Measurements from ENCODE around the gene KIAA1614. TPM values are rescaled to one million over a fixed set of nuclear protein-coding genes. Genes with fewer than 3 reads are reported as not detected.

The KIAA1614 gene
- total and polyA plus RNA-seq, 7 experiments from 2014 or later, result 0.03 to 0.31 (median 0.14) TPM; not detected in 1

- Mint-ChIP-seq H3K36me3 (no peaks in the 10 kb centered on the region), H3K9me3 (no peaks in the 10 kb centered on the region), H3K27me3 (peaks cover 0 to 5% (median 0%) of the 10 kb centered on the region in 5 donors), H3K4me3 (no peak overlapping the region), H3K27ac (peak overlapping the region in 1 of 9 donors; percentile 13), H3K4me1 (peaks cover 0 to 10% (median 0%) of the 10 kb centered on the region in 7 donors)
- H3K4me3 ChIP-seq (ENCODE audit: low read length), result no peak overlapping the region
- ATAC-seq (no peak), DNase-seq (no peak)
- no peaks in the 10 kb centered on the region for H3K36me3 ChIP-seq (ENCODE audit: control insufficient read depth in 2 of 3, insufficient read depth in 3 of 3, low read length in 3 of 3)
- ChIA-PET CTCF (no interaction called here), POLR2A (no interaction called here)
- no peaks in the 10 kb centered on the region for H3K27me3 ChIP-seq (ENCODE audit: control insufficient read depth in 2 of 2, insufficient read depth in 2 of 2, low read length in 2 of 2)
- no peaks in the 10 kb centered on the region for H3K9me3 ChIP-seq (ENCODE audit: control insufficient read depth in 2 of 3, low read length in 3 of 3)
- no peaks in the 10 kb centered on the region for H3K4me1 ChIP-seq (ENCODE audit: control insufficient read depth in 2 of 2, insufficient read depth in 2 of 2, low read length in 2 of 2)
- H3K27ac ChIP-seq (ENCODE audit: low read depth, low read length), result no peak overlapping the region
- intact Hi-C loops (cut with micrococcal nuclease), result no loop called here
Observed at GRCh38 chr1:180928331-180929230, 15.9 kb downstream of the KIAA1614 start.

DNA sequence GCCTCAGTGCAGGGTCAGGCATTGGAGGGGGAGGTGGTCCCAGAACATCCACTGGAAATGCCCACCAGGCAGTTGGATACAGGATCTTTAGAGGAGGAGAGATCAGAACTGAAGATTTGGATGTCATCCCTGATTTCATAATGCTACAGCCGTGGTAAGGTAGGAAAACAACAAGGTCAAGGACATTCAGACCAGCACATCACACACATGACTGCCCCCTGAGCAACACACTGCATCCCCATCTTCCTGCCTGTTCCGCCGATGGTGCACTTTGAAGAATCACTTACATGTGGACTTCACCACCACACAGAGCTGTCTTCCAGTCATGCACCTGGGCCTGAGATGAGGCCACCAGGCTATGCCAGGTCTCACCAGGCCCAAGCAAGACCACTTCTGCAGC is 16.7 kb downstream of the KIAA1614 start:
- Mint-ChIP-seq H3K36me3 (no peaks in the 10 kb centered on the region), H3K27me3 (peaks cover 0 to under 1% (median 0%) of the 10 kb centered on the region in 5 donors), H3K27ac (no peak overlapping the region), H3K4me1 (peaks cover 0 to 10% (median 0%) of the 10 kb centered on the region in 7 donors), H3K9me3 (no peaks in the 10 kb centered on the region), H3K4me3 (no peak overlapping the region)
- POLR2A ChIA-PET, result no interaction called here
- no peaks in the 10 kb centered on the region for H3K9me3 ChIP-seq (ENCODE audit: control insufficient read depth in 2 of 3, low read length in 3 of 3)
- H3K4me3 ChIP-seq (ENCODE audit: low read length), result no peak overlapping the region
- ATAC-seq (no peak), DNase-seq (no peak)
- H3K27ac ChIP-seq (ENCODE audit: low read depth, low read length), result no peak overlapping the region
- CTCF ChIA-PET, result no interaction called here
- H3K4me1 ChIP-seq (ENCODE audit: control insufficient read depth in 2 of 2, insufficient read depth in 2 of 2, low read length in 2 of 2), result no peaks in the 10 kb centered on the region
- H3K36me3 ChIP-seq (ENCODE audit: control insufficient read depth in 2 of 3, insufficient read depth in 3 of 3, low read length in 3 of 3), result no peaks in the 10 kb centered on the region
- intact Hi-C loops (cut with micrococcal nuclease), result no loop called here
- no peaks in the 10 kb centered on the region for H3K27me3 ChIP-seq (ENCODE audit: control insufficient read depth in 2 of 2, insufficient read depth in 2 of 2, low read length in 2 of 2)

DNA sequence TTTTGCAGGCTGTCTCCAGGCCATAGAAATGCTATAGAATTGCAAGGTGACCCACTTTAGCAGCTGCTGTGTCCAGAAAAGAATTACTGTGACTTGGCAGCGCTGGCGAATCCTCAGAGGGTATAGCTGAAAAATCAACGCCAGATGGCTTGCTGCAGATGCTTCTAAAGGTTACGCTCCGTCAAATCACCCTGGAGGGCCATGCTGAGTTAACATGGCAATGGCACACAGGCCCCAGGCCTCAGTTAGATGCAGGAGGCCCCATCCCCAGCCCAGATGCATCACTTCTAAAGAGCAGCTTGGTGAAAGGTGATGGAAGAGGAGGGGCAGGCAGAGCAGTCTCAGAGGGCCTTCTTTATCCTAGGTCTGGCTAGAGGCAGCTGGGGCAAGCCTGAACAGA is 18.0 kb downstream of the KIAA1614 start:
- Histone ChIP-seq H3K27ac (ENCODE audit: low read depth, low read length) (no peak overlapping the region), H3K27me3 (ENCODE audit: control insufficient read depth in 2 of 2, insufficient read depth in 2 of 2, low read length in 2 of 2) (no peaks in the 10 kb centered on the region), H3K9me3 (ENCODE audit: control insufficient read depth in 2 of 3, low read length in 3 of 3) (no peaks in the 10 kb centered on the region), H3K36me3 (ENCODE audit: control insufficient read depth in 2 of 3, insufficient read depth in 3 of 3, low read length in 3 of 3) (no peaks in the 10 kb centered on the region), H3K4me1 (ENCODE audit: control insufficient read depth in 2 of 2, insufficient read depth in 2 of 2, low read length in 2 of 2) (no peaks in the 10 kb centered on the region), H3K4me3 (ENCODE audit: low read length) (no peak overlapping the region)
- ChIA-PET CTCF (no interaction called here), POLR2A (no interaction called here)
- no peaks in the 10 kb centered on the region for H3K36me3 Mint-ChIP-seq
- DNase-seq (no peak), ATAC-seq (no peak)
- H3K27ac Mint-ChIP-seq, result no peak overlapping the region
- intact Hi-C loops (cut with micrococcal nuclease), result no loop called here
- peaks cover 0 to 10% (median 4%) of the 10 kb centered on the region in 7 donors for H3K4me1 Mint-ChIP-seq
- peaks cover 0 to 4% (median 0%) of the 10 kb centered on the region in 5 donors for H3K27me3 Mint-ChIP-seq
- H3K9me3 Mint-ChIP-seq, result no peaks in the 10 kb centered on the region
- no peak overlapping the region for H3K4me3 Mint-ChIP-seq

GRCh38 chr1:180931529-180931928 is 18.8 kb downstream of the KIAA1614 start:
- Mint-ChIP-seq H3K36me3 (no peaks in the 10 kb centered on the region), H3K27me3 (peaks cover 0 to 4% (median 0%) of the 10 kb centered on the region in 5 donors), H3K4me3 (no peak overlapping the region), H3K9me3 (no peaks in the 10 kb centered on the region), H3K4me1 (peaks cover 0 to 6% (median 4%) of the 10 kb centered on the region in 7 donors), H3K27ac (no peak overlapping the region)
- intact Hi-C loops (cut with micrococcal nuclease), result no loop called here
- H3K27me3 ChIP-seq (ENCODE audit: control insufficient read depth in 2 of 2, insufficient read depth in 2 of 2, low read length in 2 of 2), result no peaks in the 10 kb centered on the region
- peak in 1 of 9 donors; percentile 0 for DNase-seq
- ChIA-PET POLR2A (no interaction called here), CTCF (no interaction called here)
- ATAC-seq, result no peak
- H3K9me3 ChIP-seq (ENCODE audit: control insufficient read depth in 2 of 3, low read length in 3 of 3), result no peaks in the 10 kb centered on the region
- no peak overlapping the region for H3K4me3 ChIP-seq (ENCODE audit: low read length)
- no peaks in the 10 kb centered on the region for H3K36me3 ChIP-seq (ENCODE audit: control insufficient read depth in 2 of 3, insufficient read depth in 3 of 3, low read length in 3 of 3)
- no peaks in the 10 kb centered on the region for H3K4me1 ChIP-seq (ENCODE audit: control insufficient read depth in 2 of 2, insufficient read depth in 2 of 2, low read length in 2 of 2)
- H3K27ac ChIP-seq (ENCODE audit: low read depth, low read length), result no peak overlapping the region

DNA sequence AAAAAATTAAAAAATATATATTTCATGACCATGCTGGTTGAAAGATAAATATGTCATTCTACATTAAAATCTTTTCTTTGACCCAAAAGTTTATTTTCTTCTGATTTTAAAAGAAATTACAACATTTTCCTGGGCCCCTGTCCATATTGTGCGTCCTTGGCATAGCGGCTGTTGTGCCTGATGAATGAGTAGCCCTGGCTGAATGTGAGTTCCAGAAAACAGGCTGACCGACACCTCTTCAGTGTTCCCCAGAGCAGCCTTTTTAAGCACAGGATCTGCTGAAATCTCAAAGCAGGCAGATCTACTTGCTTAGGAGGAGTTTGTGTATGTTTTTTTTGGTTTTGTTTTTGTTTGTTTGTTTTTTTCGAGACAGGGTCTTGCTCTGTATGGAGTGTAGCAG is 19.7 kb downstream of the KIAA1614 start:
- ATAC-seq (no peak), DNase-seq (no peak)
- CTCF ChIA-PET, result no interaction called here
- Histone ChIP-seq H3K9me3 (ENCODE audit: control insufficient read depth in 2 of 3, low read length in 3 of 3) (no peaks in the 10 kb centered on the region), H3K36me3 (ENCODE audit: control insufficient read depth in 2 of 3, insufficient read depth in 3 of 3, low read length in 3 of 3) (no peaks in the 10 kb centered on the region), H3K27ac (ENCODE audit: low read depth, low read length) (no peak overlapping the region), H3K27me3 (ENCODE audit: control insufficient read depth in 2 of 2, insufficient read depth in 2 of 2, low read length in 2 of 2) (no peaks in the 10 kb centered on the region), H3K4me3 (ENCODE audit: low read length) (no peak overlapping the region), H3K4me1 (ENCODE audit: control insufficient read depth in 2 of 2, insufficient read depth in 2 of 2, low read length in 2 of 2) (no peaks in the 10 kb centered on the region)
- H3K4me1 Mint-ChIP-seq, result peaks cover 0 to 5% (median 0%) of the 10 kb centered on the region in 7 donors
- peaks cover 0 to 4% (median 0%) of the 10 kb centered on the region in 5 donors for H3K27me3 Mint-ChIP-seq
- H3K4me3 Mint-ChIP-seq, result no peak overlapping the region
- no peak overlapping the region for H3K27ac Mint-ChIP-seq
- POLR2A ChIA-PET, result no interaction called here
- no peaks in the 10 kb centered on the region for H3K9me3 Mint-ChIP-seq
- intact Hi-C loops (cut with micrococcal nuclease), result no loop called here
- H3K36me3 Mint-ChIP-seq, result no peaks in the 10 kb centered on the region

GRCh38 chr1:180933141-180933540 is 20.4 kb downstream of the KIAA1614 start:
- Histone ChIP-seq H3K27ac (ENCODE audit: low read depth, low read length) (no peak overlapping the region), H3K27me3 (ENCODE audit: control insufficient read depth in 2 of 2, insufficient read depth in 2 of 2, low read length in 2 of 2) (no peaks in the 10 kb centered on the region), H3K36me3 (ENCODE audit: control insufficient read depth in 2 of 3, insufficient read depth in 3 of 3, low read length in 3 of 3) (no peaks in the 10 kb centered on the region), H3K4me1 (ENCODE audit: control insufficient read depth in 2 of 2, insufficient read depth in 2 of 2, low read length in 2 of 2) (no peaks in the 10 kb centered on the region), H3K4me3 (ENCODE audit: low read length) (no peak overlapping the region), H3K9me3 (ENCODE audit: control insufficient read depth in 2 of 3, low read length in 3 of 3) (no peaks in the 10 kb centered on the region)
- ChIA-PET POLR2A (no interaction called here), CTCF (no interaction called here)
- no peaks in the 10 kb centered on the region for H3K9me3 Mint-ChIP-seq
- intact Hi-C loops (cut with micrococcal nuclease), result no loop called here
- H3K27ac Mint-ChIP-seq, result no peak overlapping the region
- no peak overlapping the region for H3K4me3 Mint-ChIP-seq
- no peak for DNase-seq
- peaks cover 0 to 4% (median 0%) of the 10 kb centered on the region in 5 donors for H3K27me3 Mint-ChIP-seq
- H3K4me1 Mint-ChIP-seq, result peaks cover 0 to 5% (median 2%) of the 10 kb centered on the region in 7 donors
- no peak for ATAC-seq
- no peaks in the 10 kb centered on the region for H3K36me3 Mint-ChIP-seq

GRCh38 chr1:180934563-180934962 is 21.9 kb downstream of the KIAA1614 start:
- intact Hi-C loops (cut with micrococcal nuclease), result no loop called here
- DNase-seq, result peak in 1 of 9 donors; percentile 3
- Histone ChIP-seq H3K4me3 (ENCODE audit: low read length) (no peak overlapping the region), H3K27ac (ENCODE audit: low read depth, low read length) (no peak overlapping the region), H3K4me1 (ENCODE audit: control insufficient read depth in 2 of 2, insufficient read depth in 2 of 2, low read length in 2 of 2) (no peaks in the 10 kb centered on the region), H3K27me3 (ENCODE audit: control insufficient read depth in 2 of 2, insufficient read depth in 2 of 2, low read length in 2 of 2) (no peaks in the 10 kb centered on the region), H3K9me3 (ENCODE audit: control insufficient read depth in 2 of 3, low read length in 3 of 3) (no peaks in the 10 kb centered on the region), H3K36me3 (ENCODE audit: control insufficient read depth in 2 of 3, insufficient read depth in 3 of 3, low read length in 3 of 3) (no peaks in the 10 kb centered on the region)
- no peaks in the 10 kb centered on the region for H3K36me3 Mint-ChIP-seq
- no peaks in the 10 kb centered on the region for H3K9me3 Mint-ChIP-seq
- ChIA-PET CTCF (no interaction called here), POLR2A (no interaction called here)
- peaks cover 0 to 4% (median 3%) of the 10 kb centered on the region in 5 donors for H3K27me3 Mint-ChIP-seq
- H3K4me1 Mint-ChIP-seq, result peaks cover 0 to 7% (median 2%) of the 10 kb centered on the region in 7 donors
- ATAC-seq, result peak; percentile 34
- H3K4me3 Mint-ChIP-seq, result no peak overlapping the region
- no peak overlapping the region for H3K27ac Mint-ChIP-seq

All from naive thymus-derived CD4-positive, alpha-beta T cell (primary cell).